B cell (primary cell): ENCODE measurements around the gene IGF1R. TPM values are rescaled to one million over a fixed set of nuclear protein-coding genes. Genes with fewer than 3 reads are reported as not detected.

Source experiments
- ATAC-seq: fragments of 200-7000 bp; cut with Tn5 transposase; one replicate; pipeline ENCODE4 v1.10.0; 2021; ENCODE audit warnings: low read depth, mild to moderate bottlenecking, moderate number of reproducible peaks, moderate library complexity
- CTCF ChIA-PET: fragments of 350-600 bp; sonication (Branson Sonifier 250); formaldehyde crosslinking; loops from one replicate; lab custom pipeline; 2021; ENCODE audit warnings: antibody characterized with exemption, inconsistent platforms; lab: Charles Lee
- POLR2A ChIA-PET: fragments of 350-600 bp; sonication (Branson Sonifier 250); formaldehyde crosslinking; loops from one replicate; lab custom pipeline; 2021; ENCODE audit warnings: antibody characterized with exemption; lab: Charles Lee
- DNase-seq: peaks from one replicate; pipeline ENCODE4 v3.0.0; 2013
- H2AFZ ChIP-seq: 2 replicates; pipeline ENCODE4 v1.6.1; 2012; ENCODE audit warnings: mild to moderate bottlenecking, low read depth, low read length; ENCODE audit not compliant: insufficient read depth, poor library complexity, severe bottlenecking
- H3K27ac ChIP-seq, 2 donors: 1 replicate in 1 of 2; 2 replicates in 1 of 2; pipeline ENCODE4 v1.5.1; 2012 to 2013; ENCODE audit warnings: low read length in 2 of 2, mild to moderate bottlenecking in 2 of 2, moderate library complexity in 1 of 2
- H3K27me3 ChIP-seq, 4 experiments: fragments of 200-600 bp in 1 of 4; sonication (generic) in 1 of 4; replicated peaks in 1 of 4; 1 replicate in 2 of 4; 2 replicates in 2 of 4; pipeline versions ENCODE4 v1.6.1 to v1.7.0; 2013 to 2016; ENCODE audit warnings: low read length in 3 of 4, mild to moderate bottlenecking in 2 of 4, mixed read lengths in 1 of 4, moderate library complexity in 1 of 4; ENCODE audit not compliant: insufficient read depth in 4 of 4, control insufficient read depth in 3 of 4; ENCODE audit errors: control extremely low read depth in 1 of 4
- H3K36me3 ChIP-seq, 2 experiments: replicated peaks in 1 of 2; 1 replicate in 1 of 2; 2 replicates in 1 of 2; pipeline versions ENCODE4 v1.6.1 to v1.7.1; 2013; ENCODE audit warnings: low read length in 1 of 2; ENCODE audit not compliant: insufficient read depth in 2 of 2, control insufficient read depth in 1 of 2; ENCODE audit errors: control extremely low read depth in 1 of 2, extremely low read depth in 1 of 2
- H3K4me1 ChIP-seq, 2 donors: fragments of 200-600 bp in 1 of 2; sonication (generic) in 1 of 2; 1 replicate in 1 of 2; 2 replicates in 1 of 2; pipeline versions ENCODE4 v1.5.1 to v1.6.1; 2013 to 2017; ENCODE audit warnings: low read length in 2 of 2; ENCODE audit not compliant: control insufficient read depth in 2 of 2, insufficient read depth in 2 of 2
- H3K4me2 ChIP-seq: replicated peaks from 2 replicates; pipeline ENCODE3; 2012; ENCODE audit warnings: mild to moderate bottlenecking, low read depth, low read length; ENCODE audit not compliant: poor library complexity, severe bottlenecking
- H3K4me3 ChIP-seq, 5 experiments: fragments of 200-600 bp in 1 of 5; sonication (generic) in 1 of 5; 1 replicate in 3 of 5; 2 replicates in 2 of 5; pipeline versions ENCODE4 v1.5.1 to v1.7.0; 2011 to 2016; ENCODE audit warnings: low read length in 4 of 5, mild to moderate bottlenecking in 4 of 5, low read depth in 2 of 5, control low read depth in 1 of 5, moderate library complexity in 1 of 5; ENCODE audit not compliant: insufficient read depth in 1 of 5; ENCODE audit errors: control extremely low read depth in 1 of 5, extremely low read depth in 1 of 5
- H3K79me2 ChIP-seq: fragments of 200-600 bp; sonication (generic); one replicate; pipeline ENCODE4 v1.6.0; 2016; ENCODE audit warnings: low read length; ENCODE audit not compliant: control insufficient read depth, insufficient read depth
- H3K9ac ChIP-seq: fragments of 200-600 bp; sonication (generic); 2 replicates; pipeline ENCODE4 v1.6.1; 2017; ENCODE audit warnings: mild to moderate bottlenecking, low read length, moderate library complexity
- H3K9me3 ChIP-seq, 3 donors: one replicate each; pipeline versions ENCODE4 v1.6.1 to v1.7.1; 2013; ENCODE audit warnings: low read length in 2 of 3; ENCODE audit not compliant: control insufficient read depth in 2 of 3, insufficient read depth in 1 of 3; ENCODE audit errors: control extremely low read depth in 1 of 3
- H4K20me1 ChIP-seq: 2 replicates; pipeline ENCODE4 v1.6.0; 2012; ENCODE audit warnings: mild to moderate bottlenecking, low read length; ENCODE audit not compliant: insufficient read depth, control insufficient read depth, poor library complexity, severe bottlenecking
- H3K27ac Mint-ChIP-seq: one replicate; pipeline ENCODE4 v1.8.0; 2021; ENCODE audit warnings: mixed read lengths
- H3K27me3 Mint-ChIP-seq: one replicate; pipeline ENCODE4 v1.8.0; 2021; ENCODE audit warnings: mixed read lengths
- H3K4me1 Mint-ChIP-seq: one replicate; pipeline ENCODE4 v1.8.0; 2021; ENCODE audit warnings: mixed read lengths
- H3K4me3 Mint-ChIP-seq: one replicate; pipeline ENCODE4 v1.8.0; 2021; ENCODE audit warnings: mixed read lengths
- H3K9me3 Mint-ChIP-seq: one replicate; pipeline ENCODE4 v1.8.0; 2022; ENCODE audit warnings: mixed read lengths; ENCODE audit not compliant: insufficient read depth
- CTCF ChIP-seq: fragments of 200-600 bp; IDR thresholded peaks from one replicate; pipeline ENCODE4 v1.8.0; 2022; ENCODE audit warnings: antibody characterized with exemption, mild to moderate bottlenecking
- EZH2 ChIP-seq: IDR thresholded peaks from 2 replicates; pipeline ENCODE4 v1.6.1; 2012; ENCODE audit warnings: borderline replicate concordance, low read depth, mild to moderate bottlenecking, moderate library complexity, low read length; ENCODE audit not compliant: insufficient read depth, poor library complexity, severe bottlenecking
- WGBS: methylation state at CpG from one replicate; pipeline ENCODE4 v1.1.5; 2013; ENCODE audit warnings: missing lambda C conversion rate; ENCODE audit not compliant: insufficient coverage; 5-methylcytosine and 5-hydroxymethylcytosine counted together
- intact Hi-C: fragments of 100-400 bp; cut with micrococcal nuclease; formaldehyde crosslinking; loops from one replicate; pipeline ENCODE4 v1.10.0; 2022
- polyA plus RNA-seq: library from polyadenylated mRNA; depleted of rRNA; stranded (reverse); fragments of >200 nt; gene quantifications from 2 replicates; pipeline ENCODE4 v1.2.3, GENCODE V29; 2012
- total RNA-seq, 2 donors: library from RNA; stranded (reverse); fragments of 120-200 nt in 1 of 2; gene quantifications; 1 replicate in 1 of 2; 2 replicates in 1 of 2; pipeline versions ENCODE4 v1.2.3 to v1.2.4, GENCODE V29; 2013 to 2022

The IGF1R gene
- total and polyA plus RNA-seq, 2 donors (not counting 1 experiment from before 2014, with no cell fraction given): 5.4 to 23.1 TPM

- Histone ChIP-seq H3K9me3 (no peaks in the 10 kb centered on the region), H2AFZ (peak overlapping the region; percentile 74), H4K20me1 (no peaks in the 10 kb centered on the region), H3K4me2 (peak overlapping the region; percentile 83), H3K4me1 (peaks cover 19 to 34% of the 10 kb centered on the region in 2 donors), H3K27ac (no peak overlapping the region), H3K4me3 (peak overlapping the region in 1 of 5 experiments; percentile 80), H3K9ac (no peak overlapping the region), H3K79me2 (no peaks in the 10 kb centered on the region), H3K27me3 (no peaks in the 10 kb centered on the region), H3K36me3 (no peaks in the 10 kb centered on the region)
- DNase-seq (peak; percentile 5), ATAC-seq (no peak)
- peaks cover 42% of the 10 kb centered on the region for H3K4me1 Mint-ChIP-seq
- peaks cover 4% of the 10 kb centered on the region for H3K27me3 Mint-ChIP-seq
- H3K27ac Mint-ChIP-seq: no peak overlapping the region
- H3K9me3 Mint-ChIP-seq: no peaks in the 10 kb centered on the region
- peak overlapping the region; percentile 43 for H3K4me3 Mint-ChIP-seq
- ChIA-PET POLR2A (interaction anchor here (0.6 to 0.8 kb wide), 3 partner anchors 165 to 206 kb away, joined by 3 to 5 read pairs (median 3); no protein-coding TSS in a partner anchor), CTCF (no interaction called here)
- intact Hi-C loops: no loop called here
- TF ChIP-seq CTCF (no peak), EZH2 (no peak)
- 84% methylated on average over 12 of the region's 18 CpGs for WGBS
Observed at GRCh38 chr15:98853617-98854420, 205.5 kb downstream of the IGF1R start.

GRCh38 chr15:98854496-98854895 is 206.2 kb downstream of the IGF1R start:
- H3K79me2 ChIP-seq: no peaks in the 10 kb centered on the region
- peaks cover 4% of the 10 kb centered on the region for H3K27me3 Mint-ChIP-seq
- CTCF ChIA-PET: no interaction called here
- no peak overlapping the region for H3K4me2 ChIP-seq
- H3K9ac ChIP-seq: no peak overlapping the region
- H3K36me3 ChIP-seq: no peaks in the 10 kb centered on the region
- TF ChIP-seq EZH2 (no peak), CTCF (no peak)
- peaks cover 19 to 35% of the 10 kb centered on the region in 2 donors for H3K4me1 ChIP-seq
- no peak overlapping the region for H3K4me3 Mint-ChIP-seq
- H3K9me3 ChIP-seq: no peaks in the 10 kb centered on the region
- no peaks in the 10 kb centered on the region for H3K27me3 ChIP-seq
- no peak overlapping the region for H3K4me3 ChIP-seq
- H3K27ac ChIP-seq: no peak overlapping the region
- peaks cover 44% of the 10 kb centered on the region for H3K4me1 Mint-ChIP-seq
- no peaks in the 10 kb centered on the region for H4K20me1 ChIP-seq
- no peaks in the 10 kb centered on the region for H3K9me3 Mint-ChIP-seq
- H2AFZ ChIP-seq: no peak overlapping the region
- no peak overlapping the region for H3K27ac Mint-ChIP-seq
- no peak for ATAC-seq
- intact Hi-C loops: no loop called here
- POLR2A ChIA-PET: no interaction called here
- peak; percentile 7 for DNase-seq
- WGBS: 100% methylated on average over 6 of the region's 7 CpGs
